Fibroblast of the aortic adventitia (primary cell): ENCODE data around the gene SCN4A. TPM values are rescaled to one million over a fixed set of nuclear protein-coding genes. Genes with fewer than 3 reads are reported as not detected.
"Not testable (repeated sequence)": the region's sequence is repeated elsewhere in the genome, so short reads cannot be mapped to it uniquely, and the experiment has no call there.

Experiments
- DNase-seq: peaks from one replicate; pipeline ENCODE4 v3.0.0-alpha.2; 2010; ENCODE audit warnings: low read depth
- H3K4me3 ChIP-seq: 2 replicates; pipeline ENCODE4 v1.5.1; 2011; ENCODE audit warnings: low read depth, mild to moderate bottlenecking, control low read depth, low read length, moderate library complexity
- CTCF ChIP-seq: IDR thresholded peaks from 2 replicates; pipeline ENCODE4 v1.5.1; 2011; ENCODE audit warnings: mild to moderate bottlenecking, low read length, control low read depth, inconsistent platforms; ENCODE audit not compliant: insufficient read depth
- total RNA-seq: library from RNA; depleted of rRNA; stranded (reverse); fragments of >200 nt; gene quantifications from 2 replicates; pipeline ENCODE4 v1.2.3, GENCODE V29; 2012; ENCODE audit warnings: low replicate concordance

SCN4A gene
- total RNA-seq, 1 donor: 0.18 TPM

- TF ChIP-seq CTCF: no peak
- DNase-seq: no peak
- no peak overlapping the region for H3K4me3 ChIP-seq
These were observed 10.6 kb upstream of the SCN4A start for GRCh38 chr17:63983320-63983719.

- H3K4me3 ChIP-seq, DNase-seq: not testable (repeated sequence)
These were observed 9.9 kb upstream of the SCN4A start for GRCh38 chr17:63982641-63983040.

- no peak overlapping the region for H3K4me3 ChIP-seq
- TF ChIP-seq CTCF: no peak
- no peak for DNase-seq
These were observed 5.8 kb upstream of the SCN4A start for GRCh38 chr17:63978272-63979200.

GRCh38 chr17:63976702-63977101 lies 4.0 kb upstream of the SCN4A start:
- no peak for TF ChIP-seq CTCF
- DNase-seq: no peak
- H3K4me3 ChIP-seq: no peak overlapping the region

- no peak overlapping the region for H3K4me3 ChIP-seq
- DNase-seq: no peak
- no peak for TF ChIP-seq CTCF
These were observed 2.9 kb upstream of the SCN4A start for GRCh38 chr17:63975541-63976092.

GRCh38 chr17:63974594-63975192 lies 2.0 kb upstream of the SCN4A start:
- no peak overlapping the region for H3K4me3 ChIP-seq
- no peak for TF ChIP-seq CTCF
- peak; percentile 52 for DNase-seq

GRCh38 chr17:63973930-63974593 lies 1.3 kb upstream of the SCN4A start:
- H3K4me3 ChIP-seq: no peak overlapping the region
- DNase-seq: no peak
- no peak for TF ChIP-seq CTCF
